Skin of body (tissue), 2 donors: Measurements from ENCODE around the gene HSD17B14. TPM values are rescaled to one million over a fixed set of nuclear protein-coding genes. Genes with fewer than 3 reads are reported as not detected.
"Not testable (repeated sequence)": the region's sequence is repeated elsewhere in the genome, so short reads cannot be mapped to it uniquely, and the experiment has no call there.

ENCODE experiments used
- DNase-seq: peaks from one replicate; lab custom pipeline; 2025; lab: John Stamatoyannopoulos, UW
- total RNA-seq: library from RNA; depleted of rRNA; stranded (reverse); fragments of >200 nt; gene quantifications from one replicate; pipeline ENCODE4 v1.2.3, GENCODE V29; 2014

HSD17B14 gene
- total RNA-seq, 1 donor from 2014 or later: 3.4 TPM

GRCh38 chr19:48867746-48868113, 31.4 kb upstream of the HSD17B14 start:
- DNase-seq: no peak

GRCh38 chr19:48867123-48867745, 30.9 kb upstream of the HSD17B14 start:
- peak; percentile 69 for DNase-seq

GRCh38 chr19:48866692-48867091, 30.4 kb upstream of the HSD17B14 start:
- no peak for DNase-seq

- no peak for DNase-seq
Measured at GRCh38 chr19:48862827-48863226, 26.5 kb upstream of the HSD17B14 start.

- DNase-seq: no peak
Measured at GRCh38 chr19:48861313-48861712, 25.0 kb upstream of the HSD17B14 start.

- no peak for DNase-seq
Measured at GRCh38 chr19:48859711-48860572, 23.7 kb upstream of the HSD17B14 start.

- no peak for DNase-seq
Measured at GRCh38 chr19:48858984-48859710, 22.9 kb upstream of the HSD17B14 start.

GRCh38 chr19:48856921-48857320, 20.6 kb upstream of the HSD17B14 start:
- no peak for DNase-seq

GRCh38 chr19:48854103-48854502, 17.8 kb upstream of the HSD17B14 start:
- no peak for DNase-seq

- DNase-seq: no peak
Measured at GRCh38 chr19:48853483-48853882, 17.2 kb upstream of the HSD17B14 start.

- no peak for DNase-seq
Measured at GRCh38 chr19:48852292-48852691, 16.0 kb upstream of the HSD17B14 start.

GRCh38 chr19:48846659-48847058, 10.4 kb upstream of the HSD17B14 start:
- not testable (repeated sequence) for DNase-seq

GRCh38 chr19:48845384-48845783, 9.1 kb upstream of the HSD17B14 start:
- DNase-seq: no peak

GRCh38 chr19:48844472-48844871, 8.2 kb upstream of the HSD17B14 start:
- DNase-seq: no peak

- peak; percentile 19 for DNase-seq
Measured at GRCh38 chr19:48842789-48843162, 6.5 kb upstream of the HSD17B14 start.

- no peak for DNase-seq
Measured at GRCh38 chr19:48841571-48841970, 5.3 kb upstream of the HSD17B14 start.

GRCh38 chr19:48841047-48841446, 4.8 kb upstream of the HSD17B14 start:
- no peak for DNase-seq

GRCh38 chr19:48837687-48838086, 1.4 kb upstream of the HSD17B14 start:
- DNase-seq: no peak

- peak; percentile 81 for DNase-seq
Measured at GRCh38 chr19:48837051-48837524, 797 bp upstream of the HSD17B14 start.

- DNase-seq: peak; percentile 34
Measured at GRCh38 chr19:48835734-48836088, 580 bp downstream of the HSD17B14 start.

- no peak for DNase-seq
Measured at GRCh38 chr19:48833977-48834376, 2.3 kb downstream of the HSD17B14 start.

- no peak for DNase-seq
Measured at GRCh38 chr19:48833049-48833448, 3.2 kb downstream of the HSD17B14 start.
